ENCODE measurements around the gene ACSL3. TPM values are rescaled to one million over a fixed set of nuclear protein-coding genes. Genes with fewer than 3 reads are reported as not detected.

Gene ACSL3
- total RNA-seq: 139 TPM

DNA sequence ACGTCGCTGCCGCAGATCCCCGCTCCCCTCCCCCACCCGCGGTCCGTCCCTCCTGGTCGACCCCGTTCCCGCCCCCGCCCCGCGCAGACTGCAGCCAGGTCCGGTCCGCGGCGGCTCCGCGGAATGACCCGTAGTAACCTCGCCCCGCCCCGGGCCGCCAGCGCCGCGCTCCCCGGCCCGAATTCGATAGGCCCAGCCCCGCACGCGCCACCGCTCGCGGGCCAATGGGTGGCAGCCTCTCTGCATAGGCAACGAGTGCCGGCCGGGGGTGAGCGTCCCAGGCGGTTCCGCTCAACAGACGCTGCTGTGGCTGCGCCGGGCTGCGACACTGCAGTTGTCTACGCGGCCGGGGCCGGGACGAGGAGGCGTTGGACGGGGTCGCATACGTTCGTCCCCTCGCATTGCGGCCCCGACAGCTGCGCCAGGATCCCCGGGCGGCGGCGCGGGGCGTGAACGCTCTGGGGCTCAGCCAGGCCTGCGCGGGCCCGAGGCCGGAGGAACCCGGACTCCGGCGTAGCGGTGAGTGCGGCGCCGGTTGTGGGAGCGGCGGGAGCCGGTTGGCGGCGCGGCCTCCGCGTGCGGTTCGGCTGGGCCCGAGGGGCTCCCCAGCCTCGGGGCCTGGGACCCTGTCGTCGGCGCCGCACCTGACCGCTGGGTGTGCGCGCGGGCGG lies at the start of gene ACSL3:
Gene ACSL3, plus strand, starts transcription at position 297 of the 671 bp plus-strand sequence. CDS start 47,737 bp downstream, outside the sequence.

Other genes with a start within 250 kb of the ACSL3 start
- gene FARSB, start 204.9 kb upstream of the ACSL3 start, total RNA-seq: 15.6 TPM
- not detected for gene MOGAT1, start 189.4 kb upstream of the ACSL3 start, total RNA-seq
- 17.8 TPM for gene KCNE4, start 191.2 kb downstream of the ACSL3 start, total RNA-seq